Right cardiac atrium (tissue), 5 donors: ENCODE measurements around the gene SPNS3. TPM values are rescaled to one million over a fixed set of nuclear protein-coding genes. Genes with fewer than 3 reads are reported as not detected.

Source experiments
- ATAC-seq, 2 donors: fragments of 200-7000 bp; cut with Tn5 transposase; one replicate each; pipeline versions ENCODE4 v1.8.0 to v1.9.1; 2020; ENCODE audit warnings: moderate library complexity in 2 of 2, mild to moderate bottlenecking in 1 of 2
- DNase-seq, 3 donors: peaks; one replicate each; pipeline ENCODE4 v3.0.0-alpha.2; 2020
- H3K27ac ChIP-seq: one replicate; pipeline ENCODE4 v1.5.1; 2013; ENCODE audit warnings: mild to moderate bottlenecking, low read length, control low read depth, moderate library complexity
- H3K27me3 ChIP-seq: one replicate; pipeline ENCODE4 v1.6.1; 2013; ENCODE audit not compliant: control insufficient read depth, insufficient read depth
- H3K4me1 ChIP-seq: one replicate; pipeline ENCODE4 v1.6.1; 2013; ENCODE audit warnings: low read length; ENCODE audit not compliant: control insufficient read depth, insufficient read depth
- H3K4me3 ChIP-seq: one replicate; pipeline ENCODE4 v1.5.1; 2013; ENCODE audit warnings: low read length, control low read depth
- H3K9me3 ChIP-seq: one replicate; pipeline ENCODE4 v1.6.1; 2013; ENCODE audit warnings: low read length; ENCODE audit not compliant: control insufficient read depth
- WGBS: extraction: QIAGEN DNeasy Blood & Tissue Kit; methylation state at CpG from one replicate; pipeline ENCODE4 v1.1.7; 2013; 5-methylcytosine and 5-hydroxymethylcytosine counted together
- intact Hi-C, 4 donors: fragments of 100-400 bp; cut with DNase I; formaldehyde crosslinking; loops; one replicate each; pipeline versions ENCODE4 v1.11.0 to v1.14.0; 2022 to 2023
- long read RNA-seq, 4 donors: library from polyadenylated mRNA; unstranded; transcript quantifications; one replicate each; pipeline ENCODE4 v2.0.0, GENCODE V29; 2020 to 2021
- polyA plus RNA-seq: library from polyadenylated mRNA; stranded (reverse); fragments of 200-250 nt; gene quantifications from one replicate; pipeline ENCODE4 v1.2.3, GENCODE V29; 2013
- total RNA-seq, 4 donors: library from RNA; stranded (reverse); fragmentation: NEBNext Ultra II Directional; extraction: Animal tissue kit (Norgen Biotek cat#: 25700); gene quantifications; one replicate each; pipeline ENCODE4 v1.2.1, GENCODE V29; 2021
- donor health status: healthy with polysubstance abuse.
- donor health status: DM: no; HTN: yes; CAD: no.
- donor health status: DM: no; HTN: no; CAD: no.
- donor health status: DM: no; HTN: yes; CAD: no; lungs with severe emphysema.
- donor health status: DM: yes; HTN: yes; CAD: no.

Gene SPNS3
- total RNA-seq = under 1 TPM in 2 of 4 donors, not detected in 2; 0.29 to 0.45 TPM
- polyA plus RNA-seq = 0.23 TPM
- long read RNA-seq, donor 1, partial matches to known transcripts = 0 of 1 reads
- long read RNA-seq, donor 1, other reads (novel, unspliced or antisense) = 1 of 1 reads
- long read RNA-seq, donor 2 = 0 reads
- long read RNA-seq, donor 3, partial matches to known transcripts = 0 of 1 reads
- long read RNA-seq, donor 3, other reads (novel, unspliced or antisense) = 1 of 1 reads
- long read RNA-seq, donor 4 = 0 reads

GRCh38 chr17:4433515-4434031, at the start of gene SPNS3:
SPNS3 (plus strand) TSS chr17:4433940; CDS start chr17:4433968, 28 bp downstream.
- Histone ChIP-seq H3K27me3 (no peaks in the 10 kb centered on the region), H3K27ac (no peak within 1 kb of the TSS), H3K4me1 (no peaks in the 10 kb centered on the region), H3K9me3 (no peaks in the 10 kb centered on the region), H3K4me3 (no peak within 1 kb of the TSS)
- peak in 1 of 2 donors; percentile 18 for ATAC-seq
- 50% methylated on average over 13 of the region's 13 CpGs for WGBS
- intact Hi-C loops = no loop called here
- no peak for DNase-seq

GRCh38 chr17:4386406-4386805, 47.3 kb upstream of the SPNS3 start:
- intact Hi-C loops = no loop called here
- Histone ChIP-seq H3K27me3 (no peaks in the 10 kb centered on the region), H3K4me1 (no peaks in the 10 kb centered on the region), H3K27ac (no peak overlapping the region), H3K4me3 (no peak overlapping the region), H3K9me3 (no peaks in the 10 kb centered on the region)
- ATAC-seq (no peak), DNase-seq (no peak)
- WGBS = 62% methylated on average over 2 of the region's 2 CpGs

- Histone ChIP-seq H3K4me3 (no peak overlapping the region), H3K27ac (no peak overlapping the region), H3K27me3 (no peaks in the 10 kb centered on the region), H3K4me1 (no peaks in the 10 kb centered on the region), H3K9me3 (no peaks in the 10 kb centered on the region)
- no peak for DNase-seq
- intact Hi-C loops = no loop called here
- ATAC-seq = no peak
- 93% methylated on average over 5 of the region's 5 CpGs for WGBS
Observed at GRCh38 chr17:4387137-4387536, 46.6 kb upstream of the SPNS3 start.

- WGBS = 77% methylated on average over 8 of the region's 8 CpGs
- ATAC-seq = no peak
- no peaks in the 10 kb centered on the region for H3K27me3 ChIP-seq
- no peaks in the 10 kb centered on the region for H3K4me1 ChIP-seq
- no peaks in the 10 kb centered on the region for H3K9me3 ChIP-seq
- intact Hi-C loops = no loop called here
- H3K4me3 ChIP-seq = no peak overlapping the region
- no peak for DNase-seq
- no peak overlapping the region for H3K27ac ChIP-seq
Observed at GRCh38 chr17:4389079-4389478, 44.7 kb upstream of the SPNS3 start.

GRCh38 chr17:4393806-4394205, 39.9 kb upstream of the SPNS3 start:
- no peaks in the 10 kb centered on the region for H3K27me3 ChIP-seq
- intact Hi-C loops = no loop called here
- 66% methylated on average over 7 of the region's 7 CpGs for WGBS
- H3K4me1 ChIP-seq = no peaks in the 10 kb centered on the region
- ATAC-seq = no peak
- no peaks in the 10 kb centered on the region for H3K9me3 ChIP-seq
- H3K4me3 ChIP-seq = no peak overlapping the region
- no peak for DNase-seq
- no peak overlapping the region for H3K27ac ChIP-seq

GRCh38 chr17:4394208-4395110, 39.3 kb upstream of the SPNS3 start:
- no peak for ATAC-seq
- Histone ChIP-seq H3K27ac (no peak overlapping the region), H3K9me3 (no peaks in the 10 kb centered on the region), H3K4me1 (no peaks in the 10 kb centered on the region), H3K27me3 (no peaks in the 10 kb centered on the region), H3K4me3 (no peak overlapping the region)
- WGBS = 86% methylated on average over 5 of the region's 5 CpGs
- intact Hi-C loops = no loop called here
- no peak for DNase-seq

GRCh38 chr17:4395111-4395478, 38.6 kb upstream of the SPNS3 start:
- ATAC-seq (no peak), DNase-seq (no peak)
- Histone ChIP-seq H3K27me3 (no peaks in the 10 kb centered on the region), H3K9me3 (no peaks in the 10 kb centered on the region), H3K4me1 (no peaks in the 10 kb centered on the region), H3K4me3 (no peak overlapping the region), H3K27ac (no peak overlapping the region)
- intact Hi-C loops = no loop called here
- 88% methylated on average over 3 of the region's 3 CpGs for WGBS

- intact Hi-C loops = no loop called here
- H3K9me3 ChIP-seq = no peaks in the 10 kb centered on the region
- no peaks in the 10 kb centered on the region for H3K27me3 ChIP-seq
- no peak overlapping the region for H3K4me3 ChIP-seq
- no peak for DNase-seq
- 92% methylated on average over 6 of the region's 6 CpGs for WGBS
- H3K27ac ChIP-seq = no peak overlapping the region
- no peaks in the 10 kb centered on the region for H3K4me1 ChIP-seq
- ATAC-seq = no peak
Observed at GRCh38 chr17:4397840-4398239, 35.9 kb upstream of the SPNS3 start.

- Histone ChIP-seq H3K9me3 (no peaks in the 10 kb centered on the region), H3K27me3 (no peaks in the 10 kb centered on the region), H3K27ac (no peak overlapping the region), H3K4me1 (no peaks in the 10 kb centered on the region), H3K4me3 (no peak overlapping the region)
- DNase-seq = no peak
- 86% methylated on average over 7 of the region's 7 CpGs for WGBS
- intact Hi-C loops = no loop called here
- ATAC-seq = peak in 1 of 2 donors; percentile 21
Observed at GRCh38 chr17:4405038-4405669, 28.6 kb upstream of the SPNS3 start.

GRCh38 chr17:4405699-4406098, 28.0 kb upstream of the SPNS3 start:
- Histone ChIP-seq H3K27ac (no peak overlapping the region), H3K9me3 (no peaks in the 10 kb centered on the region), H3K4me3 (no peak overlapping the region), H3K27me3 (no peaks in the 10 kb centered on the region), H3K4me1 (no peaks in the 10 kb centered on the region)
- intact Hi-C loops = no loop called here
- WGBS = 91% methylated on average over 5 of the region's 5 CpGs
- ATAC-seq = no peak
- no peak for DNase-seq

- intact Hi-C loops = no loop called here
- WGBS = 95% methylated on average over 10 of the region's 10 CpGs
- Histone ChIP-seq H3K4me3 (no peak overlapping the region), H3K4me1 (no peaks in the 10 kb centered on the region), H3K27me3 (no peaks in the 10 kb centered on the region), H3K9me3 (no peaks in the 10 kb centered on the region), H3K27ac (no peak overlapping the region)
- DNase-seq (no peak), ATAC-seq (no peak)
Observed at GRCh38 chr17:4406386-4406785, 27.4 kb upstream of the SPNS3 start.
